CD4-positive, alpha-beta T cell treated with Interleukin-4 for 1 hour (primary cell): Measurements from ENCODE around the gene SLC26A2.
"Not testable (repeated sequence)": the region's sequence is repeated elsewhere in the genome, so short reads cannot be mapped to it uniquely, and the experiment has no call there.

Experiments
- DNase-seq, 2 donors: peaks; one replicate each; pipeline ENCODE4 v3.0.0-alpha.2; 2020 to 2022

Gene SLC26A2

DNA sequence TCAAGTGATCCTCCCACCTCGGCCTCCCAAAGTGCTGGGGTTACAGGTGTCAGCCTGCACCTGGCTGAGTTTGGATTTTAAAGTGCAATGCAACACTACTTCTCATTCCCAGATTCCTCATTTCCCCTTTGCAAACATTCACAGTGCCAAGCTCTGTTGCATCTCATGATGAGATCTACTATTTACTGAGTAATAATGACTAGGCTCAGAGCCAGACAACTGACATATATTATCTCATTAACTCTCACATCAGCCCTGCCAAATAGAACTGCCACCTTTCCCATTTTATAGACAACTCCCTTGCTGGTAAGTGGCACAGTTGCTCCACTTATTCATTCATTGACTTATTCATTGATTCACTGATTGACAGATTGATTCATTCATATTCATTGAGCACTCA is 22.9 kb upstream of the SLC26A2 start:
- no peak for DNase-seq

DNA sequence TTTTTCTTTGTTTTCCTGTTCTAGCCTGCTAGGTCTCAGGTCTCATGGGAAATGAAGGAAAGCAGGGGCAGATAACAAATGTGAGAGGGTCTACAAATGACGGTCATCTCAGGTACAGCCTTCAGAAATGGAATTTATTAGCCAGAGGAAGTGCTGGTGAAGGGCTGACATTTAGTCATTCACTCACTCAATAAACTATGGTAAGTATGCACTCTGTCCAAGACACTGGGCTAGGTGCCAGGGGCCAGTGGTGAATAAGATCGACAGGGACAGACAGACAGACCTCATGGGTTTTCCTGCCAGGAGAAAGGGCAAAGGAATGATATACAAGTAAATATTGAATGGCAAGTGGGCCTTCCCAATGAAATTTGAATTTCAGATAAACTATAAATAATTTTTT is 22.3 kb upstream of the SLC26A2 start:
- no peak for DNase-seq

DNA sequence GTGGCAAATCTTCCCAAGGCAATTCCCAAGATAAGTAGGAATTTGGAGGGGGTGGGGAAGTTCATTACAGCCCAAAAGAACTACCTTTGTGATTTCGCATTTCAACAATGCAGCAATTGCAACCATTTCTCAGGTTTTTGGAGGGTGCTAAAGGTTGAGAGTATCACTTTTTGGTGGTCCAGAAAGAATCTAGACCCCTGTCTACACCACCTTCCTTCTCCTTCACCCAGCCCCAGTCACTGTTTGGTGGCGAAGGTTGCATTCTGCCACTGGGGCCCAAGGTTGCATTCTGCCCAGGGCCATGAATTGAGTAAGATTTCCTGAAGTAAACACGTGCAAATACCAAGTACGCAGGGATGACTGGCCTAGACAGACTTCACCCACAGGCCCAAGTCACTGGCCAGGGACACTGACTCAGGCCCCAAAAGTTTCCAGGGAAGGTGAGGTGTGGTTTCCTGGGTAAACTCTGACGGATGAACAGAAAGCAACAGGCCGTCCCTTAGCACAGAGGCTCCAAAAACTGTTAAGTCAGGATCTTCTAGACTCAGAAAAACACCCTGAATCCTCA is 21.7 kb upstream of the SLC26A2 start:
- DNase-seq, result peak in 1 of 2 donors; percentile 78

DNA sequence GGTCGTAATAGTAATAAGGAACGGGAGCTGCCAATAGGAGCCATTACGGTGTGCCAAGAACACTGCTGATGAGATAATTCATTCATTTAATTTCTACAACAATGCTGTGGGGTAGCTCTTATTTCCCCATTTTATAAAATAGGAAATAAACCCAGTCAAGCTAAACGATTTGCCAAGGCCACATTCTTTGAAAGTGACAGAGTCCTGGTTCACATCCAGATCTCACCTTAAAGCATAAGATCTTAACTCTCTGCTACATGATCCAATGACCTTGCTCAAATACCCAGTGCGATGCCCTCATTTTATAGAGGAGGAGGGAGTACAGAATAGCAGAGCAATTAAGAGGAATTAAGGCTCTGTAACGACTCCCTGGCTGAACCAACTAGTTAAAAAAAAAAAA is 21.0 kb upstream of the SLC26A2 start:
- DNase-seq, result no peak

DNA sequence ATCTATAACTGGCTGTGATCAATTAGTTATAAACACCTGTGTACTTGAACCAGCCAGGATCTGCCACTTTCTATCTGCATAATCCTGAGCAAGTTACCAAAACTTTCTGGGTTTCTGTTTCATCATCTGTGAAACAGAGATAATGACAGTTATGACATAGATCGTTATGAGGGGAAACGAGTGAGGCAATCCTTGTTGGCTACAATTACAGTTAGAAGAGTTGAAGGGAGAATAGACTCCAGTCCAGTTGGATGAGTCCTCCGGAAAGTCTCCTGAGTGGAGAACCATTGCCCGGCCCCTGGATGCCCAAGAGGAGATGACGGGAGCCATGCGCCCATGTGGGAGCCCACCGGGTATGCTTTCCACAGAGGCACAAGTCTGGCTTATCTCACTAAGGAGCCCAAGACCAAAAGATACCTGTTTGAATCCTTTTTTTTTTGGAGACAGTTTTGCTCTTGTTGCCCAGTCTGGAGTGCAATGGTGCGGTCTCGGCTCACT is 20.4 kb upstream of the SLC26A2 start:
- DNase-seq, result peak in 1 of 2 donors; percentile 23

DNA sequence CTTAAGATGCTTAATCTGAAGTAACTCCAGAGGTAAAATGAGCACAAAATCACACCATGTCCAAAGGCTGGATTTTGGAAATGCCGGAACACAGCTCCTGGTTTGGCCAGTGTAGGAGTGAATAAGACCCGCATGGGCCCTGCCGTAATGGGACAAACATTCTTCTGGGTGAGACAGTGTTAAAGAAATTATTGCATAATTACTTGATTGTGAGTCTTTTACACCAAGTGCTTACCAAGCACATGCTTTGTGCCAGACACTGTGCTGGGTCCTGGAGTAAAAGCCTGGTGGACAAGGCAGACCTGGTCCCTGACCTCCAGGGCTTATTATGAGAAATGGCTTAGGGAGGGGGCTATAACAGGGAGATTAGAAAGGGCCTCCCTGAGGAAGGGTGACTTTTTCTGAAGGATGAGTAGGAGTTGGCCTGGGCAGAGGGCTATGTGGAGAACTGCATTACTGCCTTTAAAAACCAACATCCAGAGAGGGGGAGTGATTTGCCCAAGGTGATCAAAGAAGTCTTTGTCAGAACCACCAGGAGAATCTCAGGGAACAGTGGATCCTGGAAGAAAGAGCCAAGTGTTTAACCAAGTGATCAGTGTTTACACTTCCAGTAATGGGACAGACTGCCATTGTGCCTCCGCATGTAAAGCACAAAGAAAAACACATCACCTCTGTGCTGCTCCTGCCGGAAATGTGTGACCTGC is 19.5 kb upstream of the SLC26A2 start:
- no peak for DNase-seq

DNA sequence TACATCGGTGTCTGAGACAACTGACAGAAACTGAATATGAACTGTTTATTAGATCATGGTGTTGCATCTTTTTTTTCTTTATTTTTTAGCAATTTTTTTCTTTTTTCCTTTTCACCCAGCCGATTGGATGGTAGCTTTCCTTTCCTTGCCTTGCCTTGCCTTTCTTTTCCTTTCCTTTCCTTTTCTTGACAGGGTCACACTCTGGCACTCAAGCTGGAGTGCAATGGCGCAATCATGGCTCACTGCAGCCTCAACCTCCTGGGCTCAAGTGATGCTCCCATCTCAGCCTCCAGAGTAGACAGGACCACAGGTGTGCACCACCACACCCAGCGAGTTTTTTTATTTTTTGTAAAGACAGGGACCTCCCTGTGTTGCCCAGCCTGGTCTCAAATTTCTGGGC is 18.8 kb upstream of the SLC26A2 start:
- DNase-seq, result no peak

DNA sequence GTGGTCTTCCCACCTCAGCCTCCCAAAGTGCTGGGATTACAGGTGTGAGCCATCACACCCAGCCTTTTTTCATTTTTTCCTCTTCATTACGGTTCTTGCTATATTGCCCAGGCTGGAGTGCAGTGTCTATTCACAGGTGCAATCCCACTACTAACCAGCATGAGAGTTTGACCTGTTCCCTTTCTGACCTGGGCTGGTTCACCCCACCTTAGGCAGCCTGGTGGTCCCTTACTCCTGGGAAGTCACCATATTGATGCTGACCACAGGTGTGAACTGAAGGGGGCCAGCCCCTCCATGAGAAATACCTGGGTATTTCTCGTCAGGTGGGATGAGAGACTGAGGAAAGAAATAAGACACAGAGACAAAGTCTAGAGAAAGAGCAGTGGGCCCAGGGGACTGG is 18.4 kb upstream of the SLC26A2 start:
- DNase-seq, result no peak

DNA sequence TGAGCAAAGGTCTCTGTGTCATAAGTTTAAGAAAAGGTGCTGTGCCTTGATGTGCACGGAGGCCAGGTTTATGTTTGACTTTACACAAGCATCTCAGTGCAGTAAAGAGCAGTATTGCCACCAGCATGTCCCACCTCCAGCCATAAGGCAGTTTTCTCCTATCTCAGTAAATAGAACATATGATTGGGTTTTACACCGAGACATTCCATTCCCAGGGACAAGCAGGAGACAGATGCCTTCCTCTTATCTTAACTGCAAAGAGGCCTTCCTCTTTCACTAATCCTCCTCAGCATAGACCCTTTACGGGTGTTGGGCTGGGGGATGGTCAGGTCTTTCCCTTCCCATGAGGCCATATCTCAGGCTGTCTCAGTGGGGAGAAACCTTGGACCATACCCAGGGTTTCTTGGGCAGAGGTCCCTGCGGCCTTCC is 17.8 kb upstream of the SLC26A2 start:
- not testable (repeated sequence) for DNase-seq

DNA sequence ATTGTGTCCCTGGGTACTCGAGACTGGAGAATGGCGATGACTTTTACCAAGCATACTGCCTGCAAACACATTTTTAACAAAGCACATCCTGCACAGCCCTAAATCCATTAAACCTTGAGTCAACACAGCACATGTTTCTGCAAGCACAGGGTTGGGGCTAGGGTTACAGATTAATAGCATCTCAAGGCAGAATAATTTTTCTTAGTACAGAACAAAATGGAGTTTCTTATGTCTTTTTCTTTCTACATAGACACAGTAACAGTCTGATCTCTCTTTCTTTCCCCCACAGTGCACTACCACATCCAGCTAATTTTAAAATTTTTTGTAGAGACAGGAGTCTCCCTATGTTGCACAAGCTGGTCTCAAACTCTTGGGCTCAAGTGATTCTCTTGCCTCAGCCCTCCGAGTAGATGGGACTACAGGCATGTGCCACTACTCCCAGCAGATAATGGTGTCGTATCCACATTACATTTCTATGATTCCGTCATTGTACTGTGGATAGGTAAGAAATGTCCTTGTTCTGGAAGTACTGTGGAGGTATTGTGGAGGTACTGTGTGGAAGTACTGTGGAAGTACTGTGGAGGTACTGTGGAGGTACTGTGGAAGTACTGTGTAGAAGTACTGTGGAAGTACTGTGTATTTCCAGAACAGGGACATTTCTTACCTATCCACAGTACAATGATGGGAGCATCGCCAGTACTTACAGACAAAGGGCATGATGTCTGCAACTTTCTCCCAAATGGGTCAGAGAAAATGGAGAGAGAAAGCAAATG is 17.2 kb upstream of the SLC26A2 start:
- not testable (repeated sequence) for DNase-seq

DNA sequence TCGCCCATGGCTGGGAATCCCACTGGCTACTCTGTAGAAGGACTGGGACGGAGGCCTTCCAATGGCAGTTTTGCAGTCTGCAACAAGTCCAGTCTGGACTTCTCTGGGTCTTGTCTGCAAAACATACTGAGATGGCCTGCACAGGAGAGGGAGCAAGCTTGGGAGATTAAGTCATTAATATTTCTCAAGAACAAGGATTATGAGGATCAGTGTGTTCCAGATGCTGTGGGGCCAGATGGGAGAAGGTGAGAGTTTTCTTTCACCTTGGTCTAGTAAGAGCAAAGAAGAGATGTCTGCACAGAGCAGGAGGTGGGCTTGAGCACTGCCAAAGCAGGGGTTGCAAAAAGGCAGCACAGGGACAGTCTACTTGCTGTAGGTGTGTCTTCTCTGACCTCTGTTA is 15.9 kb upstream of the SLC26A2 start, which contains the start of gene PDE6A:
PDE6A (minus strand) TSS at position 128 of the 400 bp plus-strand sequence; CDS start at position 8, 120 bp downstream.
- no peak for DNase-seq

DNA sequence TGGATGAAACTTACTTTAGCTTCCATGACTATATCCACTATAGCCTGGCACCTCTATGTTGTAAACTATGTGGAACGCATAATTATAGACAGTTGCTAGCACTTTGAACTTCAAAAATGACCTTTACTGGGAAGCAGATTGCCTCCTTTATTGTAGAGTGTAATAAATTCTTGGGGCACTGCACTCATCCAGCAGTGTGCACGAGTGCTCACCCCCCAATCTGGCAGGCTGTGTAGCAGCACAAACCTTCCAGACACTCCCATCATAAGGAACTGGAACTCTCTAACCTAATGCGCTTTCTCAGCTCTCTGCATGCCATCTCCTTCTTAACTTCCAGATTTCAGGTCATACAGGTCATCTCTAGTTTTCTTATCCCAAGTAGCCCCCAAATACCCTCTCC is 14.4 kb upstream of the SLC26A2 start:
- no peak for DNase-seq

DNA sequence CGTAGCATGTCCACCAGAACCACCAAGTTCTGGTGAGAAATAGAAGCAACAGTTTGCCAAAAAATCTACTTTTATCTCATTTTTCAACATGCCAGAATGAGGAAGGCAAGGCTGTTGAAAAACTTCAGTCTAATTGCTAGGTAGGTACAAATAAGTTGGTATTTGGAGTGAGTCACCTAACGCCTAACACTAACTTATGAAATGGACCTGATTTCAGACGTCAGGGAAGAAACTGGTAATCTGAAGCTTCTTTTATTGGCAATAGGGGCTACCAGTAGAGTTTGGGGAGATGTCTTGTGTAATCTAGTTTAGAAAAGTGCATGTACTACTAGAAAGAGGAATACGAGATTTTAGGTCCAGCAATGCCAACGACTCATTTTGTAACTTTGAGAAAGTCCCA is 11.6 kb upstream of the SLC26A2 start:
- no peak for DNase-seq

DNA sequence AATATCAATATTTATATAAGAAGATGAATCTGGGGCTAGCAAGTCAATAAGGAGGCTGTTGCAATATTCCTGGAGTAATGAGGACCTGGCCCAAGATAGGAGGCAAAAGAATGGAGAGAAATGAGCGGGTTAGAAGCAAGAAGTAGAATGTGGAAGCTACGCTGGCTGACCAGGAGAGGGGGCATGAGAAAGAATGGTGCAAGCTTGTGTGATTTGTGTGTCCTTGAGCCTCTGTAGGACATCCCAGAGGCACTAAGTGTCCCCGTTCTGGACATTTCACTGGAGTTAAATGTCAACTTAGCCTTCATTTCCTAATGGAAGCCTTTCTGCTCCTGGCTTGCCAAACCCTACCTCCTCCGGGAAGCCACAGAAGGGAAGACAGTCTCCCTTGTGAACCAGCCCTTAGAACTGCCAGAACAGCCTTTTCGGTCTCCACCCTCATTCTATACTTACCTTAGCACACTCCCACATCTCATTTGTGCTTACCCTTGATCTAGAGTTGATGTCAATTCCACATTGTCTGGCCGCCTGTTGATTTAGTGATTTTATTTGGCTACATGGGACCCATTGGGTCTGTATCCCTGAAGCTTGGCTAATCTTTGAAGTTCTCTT is 9.3 kb upstream of the SLC26A2 start:
- no peak for DNase-seq

DNA sequence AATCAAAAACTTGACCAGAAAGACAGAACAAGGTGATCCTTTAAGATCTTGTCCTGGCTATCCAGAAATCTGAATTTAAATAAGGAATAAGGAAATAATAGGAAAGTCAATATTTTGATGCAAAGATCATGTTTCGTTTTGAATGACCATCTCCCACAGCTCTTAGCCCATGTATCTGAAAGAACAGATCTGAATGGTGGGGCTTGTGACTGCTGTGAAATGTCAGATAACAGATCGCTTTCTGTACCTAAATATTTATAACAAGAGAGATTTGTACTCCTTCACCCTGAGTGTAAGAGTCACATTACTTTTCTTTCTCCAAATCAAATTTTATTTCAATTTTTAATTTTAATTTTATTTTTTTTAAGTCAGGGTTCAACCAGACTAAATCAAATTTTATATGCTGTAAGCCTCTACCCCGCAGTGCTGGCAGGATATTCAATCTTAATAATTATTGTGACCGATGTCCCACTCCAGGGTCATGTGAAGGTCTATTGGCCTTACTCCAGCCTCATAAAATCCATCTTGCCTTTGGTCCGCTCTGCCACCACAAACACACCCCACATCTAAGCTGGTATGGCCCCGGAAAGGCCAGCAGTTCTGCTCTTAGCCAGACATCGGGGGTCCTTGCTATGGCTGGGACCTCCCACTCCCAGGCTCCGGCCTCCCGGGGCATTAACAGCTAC is 7.0 kb upstream of the SLC26A2 start:
- no peak for DNase-seq

DNA sequence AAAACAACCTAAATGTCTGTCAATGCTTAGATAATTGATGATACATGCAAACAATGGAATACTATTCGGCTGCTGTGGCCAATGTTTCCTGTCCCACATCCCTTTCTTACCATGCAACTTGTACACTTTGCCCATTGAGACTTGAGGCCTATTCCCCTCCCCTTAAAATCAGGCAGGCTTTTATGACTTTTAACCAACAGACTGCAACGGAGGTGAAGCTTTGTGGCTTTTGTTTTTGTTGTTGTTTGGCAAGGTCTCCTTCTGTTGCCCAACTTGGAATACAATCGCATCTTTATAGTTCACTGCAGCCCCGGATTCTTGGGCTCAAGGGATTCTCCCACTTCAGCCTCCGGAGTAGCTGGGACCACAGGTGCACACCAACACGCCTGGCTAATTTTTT is 5.8 kb upstream of the SLC26A2 start:
- DNase-seq, result no peak

DNA sequence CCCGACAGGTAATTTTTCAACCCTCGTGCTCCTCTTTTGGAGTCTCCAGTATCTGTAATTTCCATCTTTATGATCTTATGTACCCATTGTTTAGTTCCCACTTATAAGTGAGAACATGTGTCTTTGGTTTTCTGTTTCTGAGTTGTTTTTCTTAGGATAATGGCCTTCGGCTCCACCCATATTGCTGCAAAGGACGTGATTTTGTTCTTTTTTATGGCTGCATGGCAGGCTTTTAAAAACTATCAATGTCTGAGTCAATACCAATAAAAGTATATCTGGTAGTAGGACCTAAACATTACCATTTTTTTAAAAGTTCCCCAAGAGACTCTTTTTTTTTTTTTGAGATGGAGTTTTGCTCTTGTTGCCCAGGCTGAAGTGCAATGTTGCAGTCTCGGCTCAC is 3.9 kb upstream of the SLC26A2 start:
- DNase-seq, result no peak

DNA sequence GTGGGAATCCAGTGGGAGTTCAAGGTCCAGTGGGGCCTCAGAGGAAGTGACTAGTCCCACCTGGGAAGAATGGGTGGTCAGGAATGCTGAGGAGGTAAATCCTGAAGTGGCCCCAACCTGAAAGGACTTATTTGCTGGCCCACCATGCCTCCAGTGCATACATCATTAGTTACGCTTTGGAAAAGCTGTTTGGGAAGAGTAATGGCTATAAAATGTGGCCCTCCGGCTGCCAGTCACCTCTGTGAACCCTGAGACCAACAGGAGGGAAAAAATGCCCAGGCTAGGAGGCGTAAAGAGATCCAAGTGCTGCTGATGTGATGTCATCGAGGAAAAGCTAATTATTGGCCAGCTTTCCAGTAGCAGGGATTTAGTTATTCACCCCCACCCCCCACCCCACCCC is 2.7 kb upstream of the SLC26A2 start:
- DNase-seq, result no peak

DNA sequence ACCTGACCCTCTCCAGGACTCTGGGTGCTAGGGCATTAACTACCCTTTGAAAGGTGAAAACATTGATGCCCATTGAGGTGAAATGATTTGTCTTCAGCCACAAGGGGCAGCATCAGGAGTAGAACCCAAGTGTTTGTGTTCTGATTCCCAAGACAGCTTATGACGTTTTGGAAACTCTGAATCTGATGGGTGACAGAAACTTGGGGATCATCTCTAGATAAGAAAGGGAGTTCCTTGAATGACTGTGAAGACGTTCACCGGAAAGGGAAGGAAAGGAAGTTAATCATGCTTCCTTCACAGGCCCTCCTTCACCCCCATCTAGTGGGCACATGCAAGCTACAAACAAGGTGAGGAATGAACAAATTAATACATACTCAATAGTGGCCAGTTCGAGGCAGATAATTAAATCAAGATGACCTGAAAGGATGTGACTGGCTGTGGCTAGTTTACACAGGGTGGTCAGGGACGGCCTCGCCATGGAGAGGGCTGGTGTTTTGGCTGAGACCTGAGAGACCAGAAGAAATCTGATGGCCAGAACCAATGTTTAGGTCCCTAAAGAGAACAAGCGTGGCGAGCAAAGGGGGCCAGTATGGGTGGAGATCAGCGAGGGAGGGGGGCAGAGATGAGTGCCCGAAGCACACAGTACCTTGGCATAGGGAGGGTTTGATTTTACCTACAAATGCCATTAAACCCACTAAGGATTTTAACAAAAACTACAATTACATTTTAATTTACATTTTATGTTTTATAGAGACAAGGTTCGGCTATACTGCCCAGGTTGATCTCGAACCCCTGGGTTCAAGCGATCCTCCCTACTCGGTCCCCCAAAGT is 937 bp upstream of the SLC26A2 start:
- peak; percentile 54 to 75 for DNase-seq

DNA sequence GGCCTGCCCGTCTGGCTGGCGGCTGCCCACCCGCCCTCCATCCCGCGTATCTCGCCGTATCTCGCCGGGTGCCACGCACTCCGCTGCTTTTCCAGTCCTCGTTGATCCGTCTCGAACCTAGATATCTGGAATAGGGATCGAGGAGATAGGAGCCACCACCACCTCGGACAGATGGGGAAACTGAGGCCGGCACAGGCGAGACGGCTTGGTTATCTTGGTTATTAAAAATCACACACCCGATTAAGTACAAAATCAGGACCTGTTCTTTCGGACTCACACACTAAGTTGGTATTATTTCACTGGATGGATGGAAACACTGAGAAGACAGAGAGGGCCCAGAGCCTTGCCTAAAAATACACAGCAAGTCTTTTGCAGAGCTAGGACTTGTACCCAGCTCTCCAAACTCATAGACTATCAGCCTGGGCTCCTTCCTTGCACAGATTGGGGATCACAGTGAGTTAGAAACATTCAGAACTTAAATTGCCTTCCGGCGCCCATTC is 678 bp downstream of the SLC26A2 start:
- DNase-seq, result no peak

DNA sequence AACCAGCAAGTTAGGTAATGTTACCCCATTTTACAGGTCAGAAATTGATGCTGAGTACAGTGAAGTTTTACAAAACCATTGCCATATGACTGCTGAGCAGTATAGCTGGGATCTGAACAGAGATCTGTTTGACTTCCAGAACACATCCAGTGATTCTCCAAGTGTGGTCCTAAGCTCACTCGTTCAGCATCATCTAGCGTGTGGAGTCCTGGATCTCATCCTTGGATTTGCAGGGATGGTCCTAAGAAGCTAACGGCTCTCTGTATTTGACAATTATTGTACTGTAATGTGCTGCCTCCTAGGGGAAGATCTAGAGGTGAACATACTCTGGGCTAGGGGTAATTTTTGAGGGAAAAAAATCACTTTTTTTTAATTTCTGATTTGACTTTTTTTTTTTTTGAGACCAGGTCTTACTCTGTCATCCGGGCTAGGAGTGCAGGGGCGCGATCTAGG is 1.4 kb downstream of the SLC26A2 start:
- DNase-seq, result peak in 1 of 2 donors; percentile 18
